ENCODE results near the gene CASP3.
"Not testable (repeated sequence)": the region's sequence is repeated elsewhere in the genome, so short reads cannot be mapped to it uniquely, and the experiment has no call there.

The CASP3 gene

DNA sequence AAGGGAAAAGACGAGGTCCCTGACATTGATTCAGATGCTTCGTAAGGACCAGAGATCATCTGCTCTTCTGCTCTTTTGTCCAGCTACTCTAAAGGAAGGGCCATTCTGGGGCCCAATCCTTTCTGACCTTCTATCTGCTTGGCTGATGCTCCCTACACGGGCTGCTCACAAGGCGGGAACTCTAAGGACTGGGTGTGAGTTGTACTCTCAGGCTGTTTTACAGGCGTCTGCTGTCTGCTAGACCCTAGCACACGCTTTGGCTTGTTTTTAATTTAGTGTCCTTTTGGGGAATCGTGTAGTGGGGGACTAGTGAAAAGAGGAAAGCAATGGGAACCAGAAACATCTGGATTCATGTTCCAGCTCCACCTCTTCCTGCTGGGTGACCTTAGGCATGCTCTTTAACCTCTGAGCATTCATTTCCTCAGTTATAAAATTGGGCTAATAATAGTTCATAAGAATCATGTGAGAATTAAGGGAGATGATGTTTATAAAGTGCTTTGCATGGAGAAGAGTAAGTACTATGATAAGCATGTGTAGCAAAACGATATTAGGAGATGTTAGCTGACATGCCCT lies 53.1 kb downstream of the CASP3 start:
- DNase-seq (ENCODE audit: low spot score): no peak

DNA sequence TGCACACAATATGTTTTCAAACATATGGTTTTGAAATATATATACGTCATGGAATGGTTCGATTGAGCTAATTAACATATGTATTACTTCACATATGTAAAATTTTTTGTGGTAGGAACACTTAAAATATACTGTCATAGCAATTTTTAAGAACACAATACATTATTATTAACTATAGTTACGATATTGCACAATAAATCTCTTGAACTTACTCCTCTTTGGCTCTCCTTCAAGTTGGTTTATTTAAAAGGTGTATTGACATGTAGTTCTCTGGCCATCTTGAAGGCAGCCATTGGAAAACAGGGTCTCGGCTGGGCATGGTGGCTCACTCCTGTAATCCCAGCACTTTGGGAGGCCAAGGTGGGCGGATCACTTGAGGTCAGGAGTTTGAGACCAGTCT lies 53.8 kb downstream of the CASP3 start:
- no peak for DNase-seq (ENCODE audit: low spot score)

DNA sequence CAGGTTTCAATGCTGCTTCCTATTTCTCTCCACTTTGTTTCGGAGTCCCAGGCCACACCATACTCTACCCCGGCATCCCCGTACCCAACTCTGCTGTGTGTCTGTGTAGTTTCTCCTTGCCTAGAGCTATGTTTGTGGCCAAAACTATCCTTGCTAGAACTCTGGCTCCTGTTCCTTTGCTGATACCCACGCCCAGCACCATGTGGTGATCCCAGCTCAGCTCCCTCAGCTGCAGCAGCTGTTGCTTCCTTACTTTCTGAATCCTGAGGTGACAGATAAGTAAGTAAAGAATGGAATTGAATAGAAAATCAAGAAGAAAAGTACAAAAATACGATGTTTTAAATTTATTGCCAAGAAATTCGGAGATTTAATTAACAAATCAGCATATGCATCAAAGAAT lies 55.8 kb downstream of the CASP3 start:
- DNase-seq (ENCODE audit: low spot score): no peak

DNA sequence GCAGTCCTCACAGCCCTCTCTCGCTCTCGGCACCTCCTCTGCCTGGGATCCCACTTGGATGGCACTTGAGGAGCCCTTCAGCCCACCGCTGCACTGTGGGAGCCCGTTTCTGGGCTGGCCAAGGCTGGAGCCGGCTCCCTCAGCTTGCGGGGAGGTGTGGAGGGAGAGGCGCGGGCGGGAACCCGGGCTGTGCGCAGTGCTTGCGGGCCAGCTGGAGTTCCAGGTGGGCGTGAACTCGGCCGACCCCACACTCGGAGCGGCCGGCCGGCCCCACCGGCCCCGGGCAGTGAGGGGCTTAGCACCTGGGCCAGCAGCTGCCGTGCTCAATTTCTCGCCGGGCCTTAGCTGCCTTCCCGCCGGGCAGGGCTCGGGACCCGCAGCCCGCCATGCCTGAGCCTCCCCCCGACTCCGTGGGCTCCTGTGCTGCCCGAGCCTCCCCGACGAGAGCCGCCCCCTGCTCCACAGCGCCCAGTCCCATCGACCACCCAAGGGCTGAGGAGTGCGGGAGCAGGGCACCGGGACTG lies 57.4 kb downstream of the CASP3 start:
- DNase-seq (ENCODE audit: low spot score): not testable (repeated sequence)

DNA sequence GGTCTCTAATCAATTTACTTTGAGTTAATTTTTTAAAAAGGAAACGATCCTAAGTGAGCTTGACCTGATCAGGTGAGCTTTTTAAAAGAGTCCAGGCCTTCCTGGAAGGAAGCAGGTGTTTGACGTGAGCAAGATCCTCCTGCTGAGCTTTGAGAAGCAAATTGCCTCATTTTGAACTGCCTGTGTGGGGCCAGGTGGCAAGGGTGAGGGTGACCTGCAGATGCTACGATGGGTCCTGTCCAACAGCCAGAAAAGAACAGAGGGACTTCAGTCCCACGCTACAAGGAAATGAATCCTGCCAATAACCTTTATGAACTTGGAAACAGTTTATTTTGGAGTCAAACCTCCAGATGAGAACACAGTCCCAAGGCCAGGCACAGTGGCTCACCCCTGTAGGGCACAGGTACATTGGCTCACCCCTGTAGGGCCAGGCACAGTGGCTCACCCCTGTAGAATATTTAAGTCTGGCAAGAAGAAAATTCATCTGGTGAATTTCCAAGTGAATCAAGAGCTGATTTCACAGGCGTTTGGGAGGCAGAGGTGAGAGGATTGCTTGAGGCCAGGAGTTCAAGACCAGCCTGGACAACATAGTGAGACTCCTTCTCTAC lies 58.1 kb downstream of the CASP3 start:
- no peak for DNase-seq (ENCODE audit: low spot score)

DNA sequence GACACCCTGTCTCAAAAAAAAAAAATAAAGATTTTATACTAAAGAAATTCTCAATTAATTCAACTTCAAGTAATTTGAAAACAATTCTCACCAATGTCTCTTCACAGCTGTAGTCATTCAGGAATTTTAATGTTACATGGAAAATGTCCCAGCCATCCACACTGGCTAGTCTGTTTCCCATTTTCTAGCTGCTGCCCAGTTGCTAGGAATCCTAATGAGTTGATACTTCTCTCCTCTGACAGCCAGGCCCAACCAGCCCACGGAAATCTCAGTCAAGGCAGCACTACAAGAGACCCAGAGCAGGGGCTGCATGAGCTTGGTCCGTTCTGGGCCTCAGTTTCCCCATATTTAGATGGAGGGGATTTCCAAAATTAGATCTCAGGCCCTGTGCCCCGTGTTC lies 59.1 kb downstream of the CASP3 start:
- no peak for DNase-seq (ENCODE audit: low spot score)

DNA sequence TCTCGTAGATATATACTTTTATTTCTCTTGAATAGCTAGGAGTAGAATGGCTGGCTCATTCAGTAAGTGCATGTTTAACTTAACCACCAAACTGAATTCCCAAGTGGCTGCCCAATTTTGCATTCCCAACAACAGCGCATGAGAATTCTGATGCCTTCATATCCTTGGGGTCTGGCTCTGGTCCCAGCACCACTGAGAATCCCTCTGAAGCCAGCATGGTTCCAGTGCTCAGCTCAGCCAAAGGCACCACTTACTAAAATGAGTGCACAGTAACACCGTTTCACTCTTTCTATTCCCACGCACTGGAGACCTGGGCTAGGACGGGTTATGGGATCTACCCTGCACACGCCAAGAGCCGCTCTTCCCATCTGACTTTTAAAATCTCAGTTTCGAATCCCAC lies 60.4 kb downstream of the CASP3 start:
- DNase-seq (ENCODE audit: low spot score): no peak

DNA sequence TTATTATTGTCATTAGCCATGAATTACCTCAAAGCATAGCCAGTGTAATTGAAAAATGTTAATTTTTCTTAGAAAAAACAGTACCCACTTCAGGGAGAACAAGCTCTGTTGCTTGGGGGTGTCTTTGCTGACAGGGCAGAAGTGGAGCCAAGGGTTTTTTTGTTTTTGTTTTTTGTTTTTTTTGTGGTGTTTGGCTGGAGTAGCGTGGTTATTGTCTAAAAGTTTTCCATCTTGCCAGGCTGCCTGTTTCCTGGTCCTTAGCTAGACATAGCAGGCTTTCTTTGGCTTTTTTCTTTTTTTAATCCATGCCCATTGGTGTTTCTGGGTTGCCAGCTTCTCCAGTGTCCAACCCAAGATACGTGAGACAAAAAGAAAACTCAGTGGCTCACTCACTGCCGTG lies 61.5 kb downstream of the CASP3 start:
- DNase-seq (ENCODE audit: low spot score): no peak

DNA sequence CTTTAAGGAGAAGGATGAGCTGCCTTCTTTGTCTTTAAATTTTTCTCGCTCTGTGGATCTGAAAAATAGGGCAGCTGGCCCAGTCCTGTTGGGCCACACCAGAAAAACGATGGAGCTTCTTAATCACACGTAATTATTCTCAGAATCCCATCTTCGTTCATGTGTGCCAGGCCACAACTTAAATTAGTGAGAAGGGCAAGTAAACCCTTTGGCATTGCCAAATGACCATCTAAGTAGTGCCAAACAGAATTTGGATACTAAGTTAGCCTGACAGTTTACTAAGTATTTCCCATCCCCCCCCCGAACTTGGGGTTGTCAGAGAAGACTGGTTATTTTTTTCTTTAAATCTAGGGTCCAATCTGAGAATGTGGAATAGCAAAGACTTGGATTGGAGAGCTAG lies 62.0 kb downstream of the CASP3 start:
- DNase-seq (ENCODE audit: low spot score): no peak

DNA sequence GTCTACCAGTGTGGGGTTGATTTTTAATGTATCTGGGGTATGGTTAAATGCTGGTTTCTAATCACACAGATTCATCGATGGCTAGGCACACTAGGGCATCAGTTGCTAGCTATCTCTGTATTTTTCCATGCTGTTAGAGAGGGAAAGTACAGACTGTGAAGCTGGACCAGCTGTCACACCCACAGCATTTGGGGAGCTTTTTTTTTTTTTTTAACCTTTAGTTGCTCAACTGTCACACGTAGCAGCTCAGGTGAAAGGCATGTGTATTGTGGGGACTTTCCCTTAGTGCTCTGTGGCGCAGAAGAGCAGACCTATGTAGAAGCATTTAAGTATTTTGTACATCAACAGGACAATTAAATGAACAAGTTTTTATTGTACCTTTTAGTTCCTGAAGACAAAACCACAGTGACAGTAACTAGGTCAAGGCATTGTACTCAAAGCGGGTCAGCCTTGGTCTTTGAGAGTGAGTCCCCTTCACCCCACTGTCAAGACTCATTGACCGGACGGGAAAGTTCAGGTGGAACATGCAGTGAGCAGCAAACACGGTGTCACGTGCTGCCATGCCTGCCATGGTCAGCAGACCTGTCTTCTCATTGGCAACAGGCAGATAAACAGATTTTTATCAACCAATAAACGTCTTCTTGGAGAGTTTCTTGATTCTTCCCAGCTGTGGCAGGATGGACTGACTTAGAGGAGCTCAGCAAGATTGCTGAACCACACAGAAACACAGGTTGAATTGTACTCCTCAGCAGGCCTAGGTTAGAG lies 65.3 kb downstream of the CASP3 start:
- no peak for DNase-seq (ENCODE audit: low spot score)
